ENCODE results near the gene TAF15.

TAF15 gene

GRCh38 chr17:35872196-35872980 lies 63.1 kb downstream of the TAF15 start:
- no peak for DNase-seq (ENCODE audit: low spot score)

DNA sequence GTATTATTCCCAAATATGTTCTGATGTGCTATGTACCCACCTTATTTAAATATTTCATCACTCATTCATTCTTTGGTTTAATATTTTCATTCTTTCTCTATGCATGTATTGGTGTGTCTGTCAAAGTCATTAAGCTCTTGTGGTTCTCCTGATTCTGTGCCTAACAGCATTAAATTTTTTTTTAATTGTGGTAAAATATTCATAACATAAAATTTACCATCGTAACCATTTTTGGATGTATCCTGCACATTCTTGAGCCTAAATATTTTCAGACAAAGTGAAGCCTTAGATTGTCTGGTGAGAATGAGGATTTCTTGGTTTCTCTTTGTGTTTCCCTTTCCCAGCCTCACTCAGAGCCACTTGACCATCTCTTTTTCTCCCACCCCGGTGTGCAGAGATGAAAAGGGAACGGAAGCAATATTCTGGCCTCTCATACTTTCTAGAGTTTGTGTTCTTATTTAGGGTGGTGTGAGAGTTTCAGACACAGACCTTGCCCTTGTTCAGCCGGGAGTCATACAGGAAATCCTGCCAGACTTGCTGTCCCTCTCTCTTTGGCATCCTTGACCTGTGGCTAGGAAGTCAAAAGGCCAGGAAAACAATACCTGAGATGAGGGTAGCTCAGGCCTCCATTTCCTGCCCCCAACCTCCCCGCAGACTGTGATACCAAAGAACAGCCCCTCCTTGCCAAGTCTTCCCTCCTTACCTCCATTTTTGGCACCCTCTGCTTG lies 66.0 kb downstream of the TAF15 start:
- DNase-seq (ENCODE audit: low spot score), result no peak

DNA sequence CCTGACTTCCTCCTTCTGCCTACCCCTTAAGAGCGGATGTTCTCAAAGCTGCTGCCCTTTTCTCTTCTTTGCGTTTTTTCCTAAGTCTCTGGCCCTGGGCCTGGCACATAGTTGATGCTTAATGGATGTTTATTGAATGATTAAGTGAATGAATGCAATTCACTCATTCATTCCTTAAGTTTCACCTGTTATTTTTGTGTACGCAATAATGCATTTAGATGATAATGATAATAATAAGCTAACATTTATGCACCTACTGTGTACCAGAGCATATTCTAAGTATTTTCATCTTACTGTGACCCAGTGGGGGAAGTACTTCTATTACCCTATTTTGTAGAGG lies 66.5 kb downstream of the TAF15 start:
- DNase-seq (ENCODE audit: low spot score), result no peak

DNA sequence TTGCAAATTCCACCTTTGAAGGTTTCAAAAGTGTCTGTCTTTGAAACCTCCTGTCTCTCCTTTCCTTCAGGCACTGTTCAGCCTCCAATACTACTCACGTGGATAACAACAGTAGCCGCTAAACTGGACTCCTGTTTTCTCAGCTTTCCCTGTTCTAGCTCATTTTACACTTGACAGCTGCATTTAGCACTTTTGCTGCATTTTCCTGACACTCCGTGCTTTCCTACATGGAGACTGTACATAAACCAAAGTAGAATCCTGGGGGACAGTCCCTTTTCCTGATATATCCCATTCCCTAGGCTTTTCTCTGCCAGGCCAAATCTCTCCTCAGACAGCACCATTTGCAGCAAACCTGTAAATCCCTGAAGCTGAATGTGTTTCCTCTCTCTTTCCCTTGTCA lies 67.2 kb downstream of the TAF15 start:
- DNase-seq (ENCODE audit: low spot score), result no peak

DNA sequence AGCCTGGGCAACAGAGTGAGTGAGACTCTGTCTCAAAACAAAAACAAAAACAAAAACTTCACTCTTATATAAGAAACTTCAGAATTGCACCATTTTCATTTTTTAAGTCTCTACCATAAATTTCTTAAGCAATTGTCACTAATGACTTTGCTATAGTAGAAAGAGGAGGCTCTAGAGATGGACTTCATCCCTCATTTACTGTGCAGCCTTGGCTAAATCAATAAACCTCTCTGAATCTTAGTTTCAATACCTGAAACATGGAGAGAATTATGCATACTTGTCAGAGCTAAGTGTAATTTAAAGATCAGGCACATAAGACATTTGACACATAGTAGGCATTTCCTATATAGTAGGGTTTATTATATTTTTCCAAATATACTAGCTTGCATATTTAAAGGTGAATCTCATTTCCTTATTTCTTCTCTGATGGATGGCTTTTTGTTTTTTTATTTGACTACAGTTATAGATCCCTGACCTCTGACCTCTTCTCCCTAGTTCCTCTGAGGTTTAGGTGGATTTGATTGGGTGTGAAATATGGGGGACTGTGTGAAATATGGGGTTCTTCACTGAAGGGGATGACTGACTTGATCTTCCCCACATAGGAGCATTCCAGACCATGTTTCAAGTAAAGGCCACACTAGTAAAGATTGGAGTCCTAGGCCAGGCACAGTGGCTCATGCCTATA lies 68.2 kb downstream of the TAF15 start:
- no peak for DNase-seq (ENCODE audit: low spot score)

GRCh38 chr17:35878361-35878760 lies 69.1 kb downstream of the TAF15 start:
- no peak for DNase-seq (ENCODE audit: low spot score)

GRCh38 chr17:35879773-35880654 lies 70.7 kb downstream of the TAF15 start, which contains the start of gene CCL5:
Gene CCL5 (minus strand): TSS chr17:35880360.
- DNase-seq (ENCODE audit: low spot score), result no peak

GRCh38 chr17:35889241-35889640 lies 80.0 kb downstream of the TAF15 start:
- no peak for DNase-seq (ENCODE audit: low spot score)

GRCh38 chr17:35889818-35890773 lies 80.8 kb downstream of the TAF15 start:
- DNase-seq (ENCODE audit: low spot score), result no peak

DNA sequence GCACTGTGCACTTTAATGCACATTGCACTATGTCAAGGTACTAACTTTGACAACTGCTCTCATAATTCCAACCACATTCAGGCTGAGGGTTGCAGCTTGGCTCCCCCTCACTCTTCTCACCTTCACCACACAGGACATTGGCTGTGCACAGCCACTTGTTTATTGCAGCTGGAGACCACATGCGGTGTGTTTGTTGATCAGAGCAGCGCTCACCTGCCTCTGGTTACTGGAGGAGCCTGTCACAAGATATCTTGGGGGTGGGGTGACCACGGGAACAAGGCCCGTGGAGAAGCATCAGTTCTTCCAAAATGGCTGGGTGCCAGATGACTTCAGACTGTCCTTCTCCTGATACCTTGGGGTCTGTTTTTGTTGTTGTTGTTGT lies 81.5 kb downstream of the TAF15 start:
- DNase-seq (ENCODE audit: low spot score), result no peak

GRCh38 chr17:35891269-35891668 lies 82.0 kb downstream of the TAF15 start:
- DNase-seq (ENCODE audit: low spot score), result no peak

DNA sequence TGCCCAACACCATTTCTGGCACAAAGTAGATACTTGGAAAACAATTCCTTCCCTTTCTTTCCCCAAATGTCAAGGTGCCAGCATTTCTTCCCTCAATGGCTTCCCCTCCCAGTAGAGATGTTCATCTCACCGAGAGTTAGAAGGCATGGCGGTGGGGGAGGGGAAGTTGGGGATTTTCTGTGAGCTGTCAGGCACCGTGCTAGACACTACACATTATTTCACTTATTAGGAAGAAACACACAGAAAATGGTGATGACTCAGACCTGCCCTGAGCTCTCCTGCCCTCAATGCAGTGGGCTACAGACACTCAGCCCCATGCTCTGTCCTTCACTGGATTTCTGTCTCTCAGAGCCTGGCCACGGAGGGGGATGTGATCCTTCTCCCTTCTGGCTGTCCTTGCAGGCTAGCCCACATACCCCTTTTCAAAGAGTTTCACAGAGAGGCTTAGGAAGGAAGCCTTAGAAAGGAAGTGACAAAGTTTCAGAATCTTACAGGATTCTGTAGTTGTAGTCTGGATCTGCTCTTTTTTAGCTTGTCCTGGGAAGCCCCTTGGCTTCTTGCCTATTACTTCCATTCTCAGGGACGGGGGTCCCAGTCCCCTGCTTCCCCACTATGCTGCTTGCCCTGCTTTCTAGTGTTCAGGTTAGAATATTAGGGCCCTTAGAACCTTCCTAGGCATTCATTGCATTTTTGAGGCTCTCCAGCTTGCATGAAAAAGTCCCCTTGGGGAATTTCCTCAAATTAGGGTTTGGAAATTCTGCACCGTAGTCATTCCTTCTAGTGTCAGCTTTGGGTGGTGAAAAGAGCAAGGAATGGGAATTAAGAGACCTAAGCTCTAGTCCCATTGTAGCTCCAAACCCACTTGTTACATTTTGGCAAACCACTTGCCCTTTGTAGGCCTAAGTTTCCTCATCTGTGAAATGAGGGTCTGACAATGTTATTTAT lies 83.1 kb downstream of the TAF15 start:
- no peak for DNase-seq (ENCODE audit: low spot score)

- DNase-seq (ENCODE audit: low spot score), result no peak
These were observed 84.5 kb downstream of the TAF15 start for GRCh38 chr17:35893751-35894150.

DNA sequence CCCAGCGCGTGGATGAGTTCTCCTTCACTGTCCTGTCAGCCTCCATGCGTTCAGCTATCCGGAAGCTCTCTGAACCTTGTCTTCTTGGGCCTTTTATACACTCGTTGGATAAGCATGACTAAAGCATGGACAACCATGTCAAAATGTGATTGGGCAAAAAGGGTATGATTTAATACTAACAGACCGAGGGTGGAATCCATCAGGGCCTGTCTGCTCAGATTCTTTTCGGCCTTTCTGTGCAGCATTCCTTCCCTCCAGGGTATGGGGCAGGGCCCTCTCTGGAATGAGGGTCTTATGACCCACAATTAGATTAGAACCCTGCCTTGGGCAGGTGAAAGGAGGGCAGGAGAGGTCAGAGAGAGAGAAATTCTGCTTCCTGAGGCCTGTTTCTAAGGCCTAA lies 84.9 kb downstream of the TAF15 start:
- DNase-seq (ENCODE audit: low spot score), result no peak

DNA sequence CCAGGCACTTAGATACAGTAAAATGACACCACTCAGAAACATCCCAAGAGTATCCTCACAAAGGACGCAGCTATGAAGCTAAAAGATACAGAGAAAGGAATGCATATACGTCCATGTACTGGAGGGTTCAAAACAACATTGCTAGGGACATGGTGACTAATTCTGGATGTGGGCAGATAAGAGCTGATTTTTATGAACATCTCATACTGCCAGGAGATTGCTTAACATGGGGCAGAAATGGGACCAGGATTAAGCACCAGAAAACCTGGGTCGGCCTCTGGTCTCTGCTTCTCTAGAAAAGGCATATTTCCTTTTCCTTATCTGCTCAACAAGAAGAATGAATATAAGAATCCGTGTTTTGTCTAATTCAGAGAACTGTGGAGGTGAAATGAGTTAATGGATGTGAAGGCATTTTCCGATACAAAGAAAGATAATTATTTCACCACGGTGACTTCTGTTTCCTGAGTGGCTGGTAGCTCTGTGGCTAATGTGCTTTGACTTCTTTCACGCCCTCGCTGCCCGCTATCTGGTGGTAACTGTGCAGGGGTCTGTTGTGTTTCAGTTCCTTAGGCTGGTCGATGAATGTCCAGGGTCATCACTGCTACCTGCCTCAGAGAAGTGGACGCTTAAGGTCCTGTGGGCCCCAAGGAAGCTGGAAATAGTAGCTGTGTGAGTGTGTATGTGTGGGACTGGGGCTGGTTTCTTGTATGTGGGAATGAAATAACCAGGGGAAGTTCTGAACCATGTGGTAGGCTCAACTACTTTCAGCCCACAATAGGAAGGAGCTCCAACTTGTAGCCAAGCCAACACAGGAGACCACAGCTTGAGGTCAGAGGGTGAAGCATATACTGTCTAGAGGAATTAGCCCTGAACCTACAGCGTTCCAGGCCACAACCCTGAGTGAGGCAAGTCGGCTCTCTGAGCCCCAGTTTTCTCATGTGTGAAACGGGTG lies 86.6 kb downstream of the TAF15 start:
- no peak for DNase-seq (ENCODE audit: low spot score)

Data from HuH-7.5 (cell line).